SJCRH30 (cell line): Measurements from ENCODE around the gene IL4I1. TPM values are rescaled to one million over a fixed set of nuclear protein-coding genes. Genes with fewer than 3 reads are reported as not detected.

Experiments used
- DNase-seq, 2 experiments: peaks; one replicate each; pipeline ENCODE4 v3.0.0-alpha.2; 2015 to 2020
- H3K27ac ChIP-seq: fragments of 250-450 bp; sonication (Bioruptor Pico); 2 replicates; pipeline ENCODE4 v1.5.1; 2020; ENCODE audit warnings: mild to moderate bottlenecking, moderate library complexity
- H3K27me3 ChIP-seq: fragments of 250-450 bp; sonication (Bioruptor Pico); 2 replicates; pipeline ENCODE4 v1.5.1; 2020; ENCODE audit warnings: mild to moderate bottlenecking, moderate library complexity
- H3K36me3 ChIP-seq: fragments of 250-450 bp; sonication (Bioruptor Pico); 2 replicates; pipeline ENCODE4 v1.5.1; 2020; ENCODE audit warnings: mild to moderate bottlenecking, moderate library complexity
- H3K4me1 ChIP-seq: fragments of 250-450 bp; sonication (Bioruptor Pico); 2 replicates; pipeline ENCODE4 v1.5.1; 2020; ENCODE audit warnings: mild to moderate bottlenecking, moderate library complexity
- H3K4me3 ChIP-seq: fragments of 250-450 bp; sonication (Bioruptor Pico); 2 replicates; pipeline ENCODE4 v1.5.1; 2020; ENCODE audit warnings: mild to moderate bottlenecking, moderate library complexity
- H3K9me3 ChIP-seq: fragments of 250-450 bp; sonication (Bioruptor Pico); replicated peaks from 2 replicates; pipeline ENCODE4 v1.5.1; 2020; ENCODE audit warnings: mild to moderate bottlenecking, moderate library complexity
- total RNA-seq: library from RNA; depleted of rRNA; stranded (reverse); fragments of >200 nt; shearing (Covaris generic); gene quantifications from 2 replicates; pipeline ENCODE4 v1.2.3, GENCODE V29; 2014

The IL4I1 gene
- total RNA-seq, 1 experiment from 2014 or later, result not detected

GRCh38 chr19:49873129-49873521 lies 23.6 kb downstream of the IL4I1 start:
- H3K27me3 ChIP-seq, result no peaks in the 10 kb centered on the region
- no peaks in the 10 kb centered on the region for H3K36me3 ChIP-seq
- H3K9me3 ChIP-seq, result no peaks in the 10 kb centered on the region
- H3K4me3 ChIP-seq, result no peak overlapping the region
- H3K27ac ChIP-seq, result no peak overlapping the region
- no peak for DNase-seq
- no peaks in the 10 kb centered on the region for H3K4me1 ChIP-seq

DNA sequence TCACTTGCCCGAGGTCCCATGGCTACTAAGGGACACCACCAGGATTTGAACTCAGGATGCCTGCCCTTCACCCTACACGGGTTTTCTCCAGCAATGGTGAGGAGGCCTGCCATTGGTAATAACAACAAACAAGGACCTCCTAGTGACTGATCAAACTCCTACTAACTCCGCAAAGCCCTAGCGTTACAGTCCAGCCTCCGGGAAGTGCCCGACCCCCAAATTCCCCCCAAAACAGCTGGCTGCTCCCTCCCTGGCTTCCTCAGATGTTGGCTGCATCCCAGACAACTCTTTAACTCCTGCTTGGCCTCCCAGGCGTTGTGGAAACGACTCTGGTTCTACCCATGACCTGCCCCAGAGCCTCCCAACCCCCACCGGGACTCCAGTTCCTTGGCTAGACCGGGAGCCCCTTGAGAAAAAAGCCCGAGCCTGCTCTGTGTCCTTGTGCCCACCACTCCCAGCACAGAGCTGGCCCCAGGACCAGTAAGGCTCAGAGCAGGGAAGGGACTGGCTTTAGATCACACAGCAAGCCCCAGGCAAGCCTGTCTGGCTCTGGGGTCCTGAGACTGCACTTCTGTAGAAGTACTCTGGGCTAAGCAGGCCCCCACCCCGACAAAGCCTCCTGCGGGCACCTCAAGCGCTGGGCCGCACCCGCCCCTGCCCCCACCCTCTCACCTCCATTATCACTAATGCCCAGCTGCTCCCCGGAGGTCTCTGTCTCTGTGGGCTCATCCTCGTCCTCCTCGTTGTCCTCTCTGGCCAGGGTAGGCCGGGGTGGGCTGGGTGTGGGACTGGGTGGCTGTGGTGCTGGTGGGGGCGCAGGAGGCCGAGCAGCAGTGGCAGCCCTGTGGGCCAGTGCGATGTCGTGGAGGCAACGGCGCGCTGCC lies 24.2 kb downstream of the IL4I1 start:
- Histone ChIP-seq H3K27ac (no peak overlapping the region), H3K27me3 (no peaks in the 10 kb centered on the region), H3K9me3 (no peaks in the 10 kb centered on the region), H3K4me1 (no peaks in the 10 kb centered on the region), H3K36me3 (no peaks in the 10 kb centered on the region), H3K4me3 (no peak overlapping the region)
- DNase-seq, result no peak

- Histone ChIP-seq H3K36me3 (no peaks in the 10 kb centered on the region), H3K4me1 (peaks cover 1% of the 10 kb centered on the region; the same call in 1 of the 2 replicates), H3K9me3 (no peaks in the 10 kb centered on the region), H3K27ac (no peak overlapping the region), H3K4me3 (no peak overlapping the region), H3K27me3 (no peaks in the 10 kb centered on the region)
- DNase-seq, result no peak
Observed at GRCh38 chr19:49871349-49871985, 25.2 kb downstream of the IL4I1 start.

GRCh38 chr19:49870309-49870901 lies 26.3 kb downstream of the IL4I1 start:
- Histone ChIP-seq H3K36me3 (no peaks in the 10 kb centered on the region), H3K27ac (no peak overlapping the region; the same call in 1 of the 2 replicates), H3K4me3 (peak overlapping the region; percentile 57), H3K4me1 (peaks cover 7% of the 10 kb centered on the region; the same call in 1 of the 2 replicates), H3K27me3 (no peaks in the 10 kb centered on the region), H3K9me3 (no peaks in the 10 kb centered on the region)
- DNase-seq, result no peak

- H3K27ac ChIP-seq, result peak overlapping the region; percentile 12; the same call in 1 of the 2 replicates
- peaks cover 4% of the 10 kb centered on the region for H3K36me3 ChIP-seq
- H3K27me3 ChIP-seq, result no peaks in the 10 kb centered on the region
- H3K4me1 ChIP-seq, result peaks cover 7% of the 10 kb centered on the region; the same call in 1 of the 2 replicates
- peak; percentile 97 to 99 for DNase-seq
- H3K4me3 ChIP-seq, result peak overlapping the region; percentile 57
- H3K9me3 ChIP-seq, result no peaks in the 10 kb centered on the region
Observed at GRCh38 chr19:49869484-49870308, 27.0 kb downstream of the IL4I1 start.

DNA sequence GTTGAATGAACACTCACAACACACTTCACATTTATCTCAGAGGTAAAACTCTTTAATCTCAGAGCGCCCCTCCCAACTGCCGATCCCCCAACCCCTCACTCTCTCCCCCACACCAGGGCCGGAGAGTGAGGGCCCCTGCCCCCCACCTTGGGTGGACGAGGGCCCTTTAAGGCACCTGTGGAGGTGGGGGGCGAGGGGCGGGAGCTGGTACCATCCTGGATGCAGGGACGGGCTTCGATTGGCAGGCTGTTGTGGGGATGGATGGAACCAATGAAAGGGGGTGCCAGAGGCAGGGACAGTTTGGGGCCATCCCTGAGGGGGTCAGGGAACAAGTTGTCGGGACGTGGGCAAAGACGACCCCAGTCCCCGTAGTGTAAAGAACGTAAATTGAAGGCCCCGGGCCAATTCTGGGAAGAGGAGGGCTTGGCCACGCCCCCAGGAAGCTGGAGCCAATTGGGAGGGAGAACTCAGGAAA lies 27.6 kb downstream of the IL4I1 start:
- Histone ChIP-seq H3K9me3 (no peaks in the 10 kb centered on the region), H3K27ac (no peak overlapping the region), H3K4me3 (peak overlapping the region; percentile 38), H3K36me3 (peaks cover 11% of the 10 kb centered on the region), H3K4me1 (peaks cover 7% of the 10 kb centered on the region; the same call in 1 of the 2 replicates), H3K27me3 (no peaks in the 10 kb centered on the region)
- DNase-seq, result no peak

DNA sequence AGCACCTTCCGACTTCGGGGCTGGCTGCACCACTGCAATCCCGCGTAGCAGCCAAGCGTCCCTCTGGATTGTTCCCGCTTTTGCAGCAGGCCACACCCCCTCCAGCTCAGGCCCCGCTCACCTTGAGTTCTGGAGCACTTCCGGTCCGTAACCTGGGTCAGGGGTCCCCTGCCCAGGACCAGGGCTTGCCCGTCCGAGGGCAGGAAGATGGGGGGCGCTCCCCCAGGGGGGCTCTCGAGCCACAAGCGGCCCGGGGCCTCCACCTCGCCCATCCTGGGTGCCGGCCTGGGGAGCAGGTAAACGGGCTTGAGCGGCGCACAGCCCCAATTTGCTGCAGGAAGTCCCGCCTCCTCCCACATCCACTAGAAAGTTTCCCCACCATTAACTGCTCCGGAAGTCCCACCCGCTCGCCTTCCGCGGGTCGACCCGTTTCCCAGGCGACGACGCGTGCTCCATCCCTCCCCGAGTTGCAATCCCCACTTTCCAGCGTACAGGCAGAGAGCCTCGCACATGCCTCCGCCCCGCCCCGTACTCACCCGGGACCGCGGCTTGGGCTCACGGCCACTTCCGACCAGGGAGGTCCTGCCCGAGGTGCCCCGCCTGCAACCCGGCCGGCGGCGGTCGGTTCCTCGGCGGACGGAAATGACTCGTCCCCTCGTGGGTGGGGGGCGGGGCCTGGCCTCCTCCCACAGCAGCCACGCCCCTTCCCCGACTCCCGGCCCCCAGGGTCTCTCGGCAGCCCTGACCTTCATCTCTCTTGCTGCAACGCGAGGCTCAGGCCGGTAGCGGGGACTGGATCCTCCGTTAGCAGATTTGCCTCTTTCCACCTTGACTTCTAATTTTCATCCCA lies 29.5 kb downstream of the IL4I1 start, which contains the start of gene PNKP:
Gene PNKP, minus strand, starts transcription at position 644 of the 850 bp plus-strand sequence. Its CDS starts 372 bp downstream, at position 272.
- no peaks in the 10 kb centered on the region for H3K27me3 ChIP-seq
- peaks cover 7% of the 10 kb centered on the region; the same call in 1 of the 2 replicates for H3K4me1 ChIP-seq
- peak; percentile 92 to 94 for DNase-seq
- H3K9me3 ChIP-seq, result no peaks in the 10 kb centered on the region
- peak within 1 kb of the TSS; percentile 50 for H3K27ac ChIP-seq
- peaks cover 14% of the 10 kb centered on the region for H3K36me3 ChIP-seq
- H3K4me3 ChIP-seq, result peak within 1 kb of the TSS; percentile 89

- no peak for DNase-seq
Observed at GRCh38 chr19:49864890-49865289, 31.8 kb downstream of the IL4I1 start.

DNA sequence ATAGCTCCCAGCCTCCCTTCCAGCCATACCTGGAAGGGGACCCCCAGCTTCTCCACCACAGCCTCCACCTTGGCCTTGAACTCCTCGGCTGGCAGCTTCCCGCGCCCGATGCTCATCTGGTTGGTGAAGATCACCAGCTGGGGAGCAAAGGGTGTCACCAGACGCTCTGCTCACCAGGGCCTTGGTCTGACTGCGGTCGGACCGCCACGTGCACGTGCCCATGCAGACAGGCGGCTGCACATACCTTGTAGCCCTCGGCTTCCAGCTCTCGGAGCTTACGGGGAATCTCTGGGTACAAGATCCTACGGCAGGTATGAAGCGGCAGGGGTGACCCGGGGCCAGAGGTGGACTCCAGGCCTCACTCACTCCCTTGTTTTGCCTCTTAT lies 32.8 kb downstream of the IL4I1 start:
- H3K27ac ChIP-seq, result no peak overlapping the region
- DNase-seq, result no peak
- H3K27me3 ChIP-seq, result no peaks in the 10 kb centered on the region
- peaks cover 7% of the 10 kb centered on the region; the same call in 1 of the 2 replicates for H3K4me1 ChIP-seq
- no peaks in the 10 kb centered on the region for H3K9me3 ChIP-seq
- H3K36me3 ChIP-seq, result peaks cover 38% of the 10 kb centered on the region
- no peak overlapping the region for H3K4me3 ChIP-seq

More at GRCh38 chr19:49864890-49865289, 31.8 kb downstream of the IL4I1 start:
- Histone ChIP-seq H3K27ac (no peak overlapping the region), H3K36me3 (peaks cover 33% of the 10 kb centered on the region), H3K9me3 (no peaks in the 10 kb centered on the region), H3K27me3 (no peaks in the 10 kb centered on the region), H3K4me1 (peaks cover 7% of the 10 kb centered on the region; the same call in 1 of the 2 replicates), H3K4me3 (no peak overlapping the region)

- H3K36me3 ChIP-seq, result peaks cover 43% of the 10 kb centered on the region
- no peaks in the 10 kb centered on the region for H3K9me3 ChIP-seq
- no peaks in the 10 kb centered on the region for H3K27me3 ChIP-seq
- H3K4me1 ChIP-seq, result peaks cover 7% of the 10 kb centered on the region; the same call in 1 of the 2 replicates
- DNase-seq, result no peak
- H3K27ac ChIP-seq, result no peak overlapping the region
- H3K4me3 ChIP-seq, result no peak overlapping the region
Observed at GRCh38 chr19:49863254-49863934, 33.3 kb downstream of the IL4I1 start.

DNA sequence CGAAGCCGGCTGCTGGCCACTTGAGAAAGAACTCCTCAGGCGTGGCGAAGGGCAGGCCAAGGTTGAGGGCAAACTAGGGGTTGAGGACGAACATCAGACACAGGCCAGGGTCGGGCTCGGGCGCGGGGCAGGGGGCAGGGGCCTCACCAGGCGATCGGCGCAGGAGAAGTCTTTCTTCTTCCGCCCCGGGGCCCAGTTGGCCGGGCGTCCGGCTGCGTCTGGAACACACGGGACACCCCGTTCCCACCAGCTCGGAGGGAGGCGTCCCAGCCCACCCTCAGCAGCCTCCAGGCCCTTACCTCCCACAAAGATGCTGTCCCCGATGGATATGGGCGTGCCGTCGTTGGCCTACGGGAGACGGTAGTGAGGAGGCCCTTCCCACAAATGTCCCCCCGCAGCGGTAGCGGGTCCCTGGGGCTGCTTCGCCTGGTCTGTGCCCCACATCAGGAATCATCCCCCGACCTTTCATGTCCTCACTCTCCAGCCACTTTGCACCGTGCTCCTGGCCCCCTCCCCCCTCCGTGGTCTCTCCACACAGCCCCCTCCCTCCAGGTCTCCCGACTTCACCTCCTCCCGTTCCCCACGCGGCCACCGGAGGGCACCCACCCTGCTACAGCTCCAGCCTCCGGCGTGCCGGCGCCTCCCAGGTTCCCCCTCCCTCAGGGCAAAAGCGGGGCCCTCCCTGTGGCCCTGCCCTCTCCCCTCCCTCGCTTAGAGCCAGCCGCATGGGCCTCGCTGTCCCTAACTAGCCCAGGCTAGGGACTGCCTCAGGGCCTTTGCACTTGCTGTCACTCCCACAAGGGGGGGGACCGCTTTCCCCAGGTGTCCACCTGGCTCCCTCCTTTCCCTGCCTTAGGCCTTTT lies 34.1 kb downstream of the IL4I1 start:
- Histone ChIP-seq H3K4me3 (no peak overlapping the region), H3K9me3 (no peaks in the 10 kb centered on the region), H3K36me3 (peaks cover 48% of the 10 kb centered on the region), H3K4me1 (peaks cover 7% of the 10 kb centered on the region; the same call in 1 of the 2 replicates), H3K27ac (no peak overlapping the region), H3K27me3 (no peaks in the 10 kb centered on the region)
- peak in 1 of 2 experiments; percentile 45 for DNase-seq
